Measurements from ENCODE around the gene GIMAP5.
"Not testable (repeated sequence)": the region's sequence is repeated elsewhere in the genome, so short reads cannot be mapped to it uniquely, and the experiment has no call there.

Gene GIMAP5

GRCh38 chr7:150745876-150746275 lies 8.7 kb downstream of the GIMAP5 start:
- peaks cover 97% of the 10 kb centered on the region for H3K4me1 Mint-ChIP-seq
- H3K27me3 Mint-ChIP-seq, result no peaks in the 10 kb centered on the region
- peaks cover 4% of the 10 kb centered on the region for H3K9me3 Mint-ChIP-seq
- peaks cover 39% of the 10 kb centered on the region for H3K36me3 Mint-ChIP-seq
- H3K4me3 Mint-ChIP-seq, result peak overlapping the region; percentile 95
- H3K27ac Mint-ChIP-seq, result peak overlapping the region; percentile 97

- Mint-ChIP-seq H3K9me3 (peaks cover 4% of the 10 kb centered on the region), H3K27me3 (no peaks in the 10 kb centered on the region), H3K4me1 (peaks cover 94% of the 10 kb centered on the region), H3K36me3 (peaks cover 29% of the 10 kb centered on the region), H3K4me3 (peak overlapping the region; percentile 82), H3K27ac (peak overlapping the region; percentile 97)
Measured at GRCh38 chr7:150746921-150747320, 9.7 kb downstream of the GIMAP5 start.

GRCh38 chr7:150748376-150748775 lies 11.2 kb downstream of the GIMAP5 start:
- H3K4me1 Mint-ChIP-seq, result peaks cover 94% of the 10 kb centered on the region

DNA sequence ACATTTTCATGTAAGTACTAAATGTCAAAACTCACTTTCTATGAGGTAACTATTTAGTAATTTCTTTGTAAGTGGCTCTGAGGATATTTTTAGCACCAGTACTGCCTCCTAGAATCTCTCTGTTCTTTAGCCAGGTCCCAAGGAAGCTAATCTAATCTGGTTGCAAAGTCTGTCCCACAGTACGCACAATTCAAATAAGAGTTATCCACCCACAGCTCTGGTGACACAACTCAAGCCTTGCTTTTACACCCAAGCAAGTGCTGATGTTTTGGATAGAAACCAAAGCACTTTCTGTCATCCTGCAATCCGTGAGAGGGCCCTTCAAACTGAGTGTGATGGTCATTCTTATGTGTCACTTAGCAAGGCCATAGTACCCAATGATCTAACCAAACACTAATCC lies 14.5 kb downstream of the GIMAP5 start:
- Mint-ChIP-seq H3K36me3 (peaks cover 1% of the 10 kb centered on the region), H3K4me1 (peaks cover 93% of the 10 kb centered on the region), H3K4me3 (peak overlapping the region; percentile 12), H3K9me3 (peaks cover 4% of the 10 kb centered on the region), H3K27ac (peak overlapping the region; percentile 86), H3K27me3 (no peaks in the 10 kb centered on the region)

More at GRCh38 chr7:150748376-150748775, 11.2 kb downstream of the GIMAP5 start:
- Mint-ChIP-seq H3K9me3 (peaks cover 4% of the 10 kb centered on the region), H3K4me3 (peak overlapping the region; percentile 66), H3K27me3 (no peaks in the 10 kb centered on the region), H3K27ac (peak overlapping the region; percentile 97), H3K36me3 (peaks cover 15% of the 10 kb centered on the region)

DNA sequence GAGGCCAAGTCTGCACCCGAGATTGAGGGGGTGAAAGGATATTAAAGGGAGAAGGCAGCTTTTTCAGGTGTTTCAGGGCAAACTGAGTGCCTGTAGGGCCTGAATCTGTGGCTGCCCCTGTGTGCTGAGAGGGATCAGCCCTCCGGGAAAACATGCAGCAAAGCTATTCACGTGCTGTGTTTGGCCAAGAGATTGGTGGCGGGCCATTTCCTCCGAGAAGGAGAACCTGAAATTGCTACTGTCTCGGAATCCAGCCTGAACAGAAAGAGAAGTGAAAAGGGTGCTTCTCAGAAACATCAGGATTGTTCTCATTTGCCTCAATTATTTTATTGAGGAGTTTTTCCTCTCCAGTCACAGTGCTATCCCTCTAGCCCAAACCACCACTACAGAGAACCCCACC lies 16.0 kb downstream of the GIMAP5 start:
- H3K4me3 Mint-ChIP-seq, result no peak overlapping the region
- peak overlapping the region; percentile 98 for H3K27ac Mint-ChIP-seq
- peaks cover 88% of the 10 kb centered on the region for H3K4me1 Mint-ChIP-seq
- peaks cover 4% of the 10 kb centered on the region for H3K9me3 Mint-ChIP-seq
- no peaks in the 10 kb centered on the region for H3K27me3 Mint-ChIP-seq
- peaks cover 1% of the 10 kb centered on the region for H3K36me3 Mint-ChIP-seq

- Mint-ChIP-seq H3K36me3 (peaks cover 1% of the 10 kb centered on the region), H3K27ac (peak overlapping the region; percentile 98), H3K4me1 (peaks cover 81% of the 10 kb centered on the region), H3K9me3 (peaks cover 4% of the 10 kb centered on the region), H3K4me3 (peak overlapping the region; percentile 57), H3K27me3 (no peaks in the 10 kb centered on the region)
Measured at GRCh38 chr7:150753826-150754603, 16.8 kb downstream of the GIMAP5 start.

DNA sequence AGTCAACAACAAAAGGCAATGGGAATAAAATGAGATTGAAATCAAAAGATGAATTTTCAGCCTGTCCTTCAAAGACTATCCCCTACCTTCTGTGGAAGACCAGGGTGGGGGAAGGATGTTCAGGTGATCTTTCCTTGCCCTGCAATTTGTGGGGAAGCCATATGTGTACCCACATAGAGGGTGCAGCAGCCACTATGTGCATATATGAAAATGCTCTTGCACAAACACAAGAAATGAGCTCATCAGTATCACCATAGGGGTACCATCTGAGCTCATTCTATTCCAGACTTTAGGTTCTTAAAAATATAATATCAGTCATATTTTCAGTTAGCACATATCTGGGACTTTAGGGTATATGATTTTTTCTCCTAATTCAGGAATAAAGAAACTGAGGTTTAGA lies 17.7 kb downstream of the GIMAP5 start:
- Mint-ChIP-seq H3K9me3 (peaks cover 4% of the 10 kb centered on the region), H3K36me3 (peaks cover 1% of the 10 kb centered on the region), H3K27ac (peak overlapping the region; percentile 92), H3K4me3 (peak overlapping the region; percentile 80), H3K27me3 (no peaks in the 10 kb centered on the region), H3K4me1 (peaks cover 71% of the 10 kb centered on the region)

DNA sequence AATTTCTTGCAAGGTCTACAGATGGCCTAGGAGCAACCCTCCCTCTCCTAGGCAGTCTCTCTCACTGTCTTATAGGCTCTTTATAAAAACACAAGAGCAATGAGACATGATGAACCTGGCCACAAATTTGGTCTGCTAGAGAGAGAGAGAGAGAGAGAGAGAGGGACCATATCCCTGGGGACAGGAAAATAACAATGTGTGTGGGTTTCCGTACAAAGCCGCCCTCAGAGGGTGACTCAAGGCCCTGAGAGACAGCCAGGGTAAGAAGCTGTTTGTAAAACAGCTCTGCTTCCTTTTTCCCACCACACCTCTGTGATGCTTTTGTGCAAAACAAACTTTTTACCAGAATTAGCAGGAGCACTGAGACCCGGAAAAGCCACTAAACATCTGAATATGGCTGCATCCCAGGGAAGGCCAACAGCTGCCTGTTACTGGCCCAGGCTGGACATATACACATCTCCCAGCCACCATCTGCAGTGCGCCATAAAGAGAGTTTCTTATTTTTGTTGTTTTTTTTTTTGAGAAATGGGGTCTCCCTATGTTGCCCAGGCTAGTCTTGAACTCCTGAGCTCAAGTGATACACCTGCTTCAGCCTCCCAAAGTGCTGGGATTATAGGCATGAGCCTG lies 18.4 kb downstream of the GIMAP5 start:
- H3K4me3 Mint-ChIP-seq, result peak overlapping the region; percentile 80
- peaks cover 1% of the 10 kb centered on the region for H3K36me3 Mint-ChIP-seq
- H3K9me3 Mint-ChIP-seq, result peaks cover under 1% of the 10 kb centered on the region
- H3K4me1 Mint-ChIP-seq, result peaks cover 65% of the 10 kb centered on the region
- H3K27ac Mint-ChIP-seq, result peak overlapping the region; percentile 92
- no peaks in the 10 kb centered on the region for H3K27me3 Mint-ChIP-seq

DNA sequence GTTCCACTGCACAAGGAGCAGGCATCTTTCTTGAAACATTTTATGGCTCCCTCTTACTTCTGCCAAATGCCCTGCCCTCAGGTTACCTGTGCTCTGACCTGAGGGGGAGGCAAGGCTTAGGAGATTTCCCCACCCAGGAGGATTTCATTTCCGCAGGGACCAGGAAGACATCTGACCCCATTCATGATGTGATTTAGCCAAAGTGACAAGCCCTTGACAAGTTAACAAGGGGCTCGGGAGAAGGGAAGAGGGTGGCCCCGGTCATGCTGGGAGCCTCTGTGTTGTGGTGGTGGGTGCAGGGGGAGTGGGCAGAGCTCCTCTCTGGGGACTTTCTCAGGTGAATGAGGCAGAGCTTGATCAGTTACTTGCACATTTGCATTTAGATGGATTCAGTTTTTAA lies 18.9 kb downstream of the GIMAP5 start:
- Mint-ChIP-seq H3K27me3 (no peaks in the 10 kb centered on the region), H3K4me3 (peak overlapping the region; percentile 80), H3K4me1 (peaks cover 59% of the 10 kb centered on the region), H3K27ac (peak overlapping the region; percentile 92), H3K36me3 (no peaks in the 10 kb centered on the region), H3K9me3 (no peaks in the 10 kb centered on the region)

- Mint-ChIP-seq H3K4me3 (peak overlapping the region; percentile 80), H3K4me1 (peaks cover 55% of the 10 kb centered on the region), H3K27me3 (no peaks in the 10 kb centered on the region), H3K36me3 (no peaks in the 10 kb centered on the region), H3K9me3 (no peaks in the 10 kb centered on the region), H3K27ac (peak overlapping the region; percentile 92)
Measured at GRCh38 chr7:150756858-150757257, 19.6 kb downstream of the GIMAP5 start.

DNA sequence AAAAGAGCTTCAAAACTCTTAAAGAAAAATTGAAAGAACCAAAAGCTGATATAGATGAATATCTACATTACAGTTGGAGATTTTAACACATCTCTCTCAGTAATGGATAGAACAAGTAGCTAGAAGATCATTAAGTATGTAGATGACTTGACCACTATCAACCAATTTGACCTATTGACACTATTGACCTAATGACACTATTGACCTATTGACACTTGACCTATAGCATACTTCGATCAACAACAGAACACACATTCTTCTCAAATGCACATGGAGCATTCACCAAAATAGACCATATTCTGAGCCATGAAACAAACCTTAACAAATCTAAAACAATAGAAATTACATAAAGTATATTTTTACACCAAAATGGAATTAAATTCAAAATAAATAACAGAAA lies 22.3 kb downstream of the GIMAP5 start:
- Mint-ChIP-seq H3K36me3 (no peaks in the 10 kb centered on the region), H3K4me3 (no peak overlapping the region), H3K27me3 (no peaks in the 10 kb centered on the region), H3K4me1 (peaks cover 31% of the 10 kb centered on the region), H3K27ac (no peak overlapping the region), H3K9me3 (no peaks in the 10 kb centered on the region)

DNA sequence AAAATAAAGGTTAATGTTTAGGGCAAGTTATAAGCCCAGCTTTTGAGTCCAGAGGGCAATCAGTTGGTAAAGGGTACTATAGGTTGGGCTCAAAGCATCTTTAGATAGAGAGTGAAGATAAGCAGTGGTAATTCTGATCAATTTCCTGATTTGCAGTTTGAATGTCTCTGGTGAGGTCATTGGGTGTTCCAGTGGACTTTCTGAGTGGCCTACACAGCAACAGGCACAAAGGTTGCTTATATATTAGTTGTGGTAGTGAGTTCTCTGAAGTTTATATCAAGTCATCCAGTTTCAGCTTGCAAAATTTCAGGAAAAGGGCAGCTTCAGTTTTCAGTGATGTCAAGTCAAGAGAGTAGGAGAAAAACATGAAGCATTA lies 29.1 kb downstream of the GIMAP5 start:
- Mint-ChIP-seq H3K27me3 (no peaks in the 10 kb centered on the region), H3K4me3 (no peak overlapping the region), H3K4me1 (no peaks in the 10 kb centered on the region), H3K27ac (no peak overlapping the region), H3K9me3 (no peaks in the 10 kb centered on the region), H3K36me3 (peaks cover 1% of the 10 kb centered on the region)

DNA sequence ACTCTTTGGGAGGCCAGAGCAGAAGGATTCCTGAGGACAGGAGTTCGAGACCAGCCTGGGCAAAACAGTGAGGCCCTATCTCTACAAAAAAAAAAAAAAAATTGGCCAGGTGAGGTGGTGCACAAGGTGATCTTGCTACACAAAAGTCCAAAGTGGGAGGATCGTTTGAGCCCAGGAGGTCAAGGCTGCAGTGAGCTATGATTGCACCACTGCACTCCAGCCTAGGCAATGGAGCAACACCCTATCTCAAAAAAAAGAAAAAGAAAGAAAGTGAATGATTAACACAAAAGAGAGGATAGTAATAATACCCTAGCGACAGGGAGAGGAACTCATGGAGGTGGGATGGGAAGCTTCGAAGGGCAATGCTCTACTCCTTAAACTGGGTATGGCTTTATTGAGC lies 32.5 kb downstream of the GIMAP5 start:
- Mint-ChIP-seq H3K9me3 (no peaks in the 10 kb centered on the region), H3K27ac (no peak overlapping the region), H3K4me1 (no peaks in the 10 kb centered on the region), H3K27me3 (no peaks in the 10 kb centered on the region), H3K4me3 (no peak overlapping the region), H3K36me3 (peaks cover 10% of the 10 kb centered on the region)

DNA sequence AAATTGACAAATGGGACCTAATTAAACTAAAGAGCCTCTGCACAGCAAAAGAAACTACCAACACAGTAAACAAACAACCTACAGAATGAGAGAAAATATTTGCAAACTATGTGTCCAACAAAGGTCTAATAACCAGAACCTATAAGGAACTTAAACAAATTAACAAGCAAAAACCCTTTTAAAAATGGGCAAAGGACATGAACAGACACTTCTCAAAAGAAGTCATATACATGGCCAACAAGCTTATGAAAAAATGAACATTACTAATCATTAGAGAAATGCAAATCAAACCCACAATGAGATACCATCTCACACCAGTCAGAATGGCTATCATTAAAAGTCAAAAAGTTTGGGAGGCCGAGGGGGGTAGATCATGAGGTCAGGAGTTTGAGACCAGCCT lies 36.9 kb downstream of the GIMAP5 start:
- not testable (repeated sequence) for H3K36me3 Mint-ChIP-seq, H3K27me3 Mint-ChIP-seq, H3K9me3 Mint-ChIP-seq, H3K27ac Mint-ChIP-seq, H3K4me3 Mint-ChIP-seq
- peaks cover 12% of the 10 kb centered on the region for H3K4me1 Mint-ChIP-seq

GRCh38 chr7:150778014-150778737 lies 41.0 kb downstream of the GIMAP5 start:
- H3K9me3 Mint-ChIP-seq, result no peaks in the 10 kb centered on the region
- peaks cover 3% of the 10 kb centered on the region for H3K36me3 Mint-ChIP-seq
- H3K4me1 Mint-ChIP-seq, result peaks cover 12% of the 10 kb centered on the region
- H3K27ac Mint-ChIP-seq, result no peak overlapping the region
- no peak overlapping the region for H3K4me3 Mint-ChIP-seq
- H3K27me3 Mint-ChIP-seq, result no peaks in the 10 kb centered on the region

GRCh38 chr7:150778738-150779301 lies 41.6 kb downstream of the GIMAP5 start:
- H3K27ac Mint-ChIP-seq, result no peak overlapping the region
- H3K36me3 Mint-ChIP-seq, result peaks cover 3% of the 10 kb centered on the region
- no peaks in the 10 kb centered on the region for H3K27me3 Mint-ChIP-seq
- H3K4me3 Mint-ChIP-seq, result no peak overlapping the region
- H3K4me1 Mint-ChIP-seq, result peaks cover 12% of the 10 kb centered on the region
- H3K9me3 Mint-ChIP-seq, result no peaks in the 10 kb centered on the region

Data from activated naive CD4-positive, alpha-beta T cell treated with anti-CD3 and anti-CD28 coated beads, Interleukin-2, amount 50 U/mL, for 24 hours (primary cell).